Mammary epithelial cell (primary cell): ENCODE measurements around the gene FRS2.

Experiments used
- EZH2 ChIP-seq: IDR thresholded peaks from 2 replicates; pipeline ENCODE4 v1.6.1; 2012; ENCODE audit warnings: low read length, inconsistent platforms, borderline replicate concordance
- TF ChIP-seq, protein P1 (sequence below), 2 donors: IDR thresholded peaks in 1 of 2; conservative IDR thresholded peaks in 1 of 2; 2 replicates each; pipeline ENCODE4 v1.5.1; 2011 to 2012; ENCODE audit warnings: inconsistent platforms in 2 of 2, low read length in 2 of 2, mild to moderate bottlenecking in 2 of 2, control low read depth in 1 of 2, low read depth in 1 of 2; ENCODE audit not compliant: insufficient read depth in 1 of 2; ENCODE audit errors: extremely low read depth in 1 of 2

GRCh38 chr12:69440886-69441285, 29.3 kb upstream of the FRS2 start:
- TF ChIP-seq, protein P1, sequence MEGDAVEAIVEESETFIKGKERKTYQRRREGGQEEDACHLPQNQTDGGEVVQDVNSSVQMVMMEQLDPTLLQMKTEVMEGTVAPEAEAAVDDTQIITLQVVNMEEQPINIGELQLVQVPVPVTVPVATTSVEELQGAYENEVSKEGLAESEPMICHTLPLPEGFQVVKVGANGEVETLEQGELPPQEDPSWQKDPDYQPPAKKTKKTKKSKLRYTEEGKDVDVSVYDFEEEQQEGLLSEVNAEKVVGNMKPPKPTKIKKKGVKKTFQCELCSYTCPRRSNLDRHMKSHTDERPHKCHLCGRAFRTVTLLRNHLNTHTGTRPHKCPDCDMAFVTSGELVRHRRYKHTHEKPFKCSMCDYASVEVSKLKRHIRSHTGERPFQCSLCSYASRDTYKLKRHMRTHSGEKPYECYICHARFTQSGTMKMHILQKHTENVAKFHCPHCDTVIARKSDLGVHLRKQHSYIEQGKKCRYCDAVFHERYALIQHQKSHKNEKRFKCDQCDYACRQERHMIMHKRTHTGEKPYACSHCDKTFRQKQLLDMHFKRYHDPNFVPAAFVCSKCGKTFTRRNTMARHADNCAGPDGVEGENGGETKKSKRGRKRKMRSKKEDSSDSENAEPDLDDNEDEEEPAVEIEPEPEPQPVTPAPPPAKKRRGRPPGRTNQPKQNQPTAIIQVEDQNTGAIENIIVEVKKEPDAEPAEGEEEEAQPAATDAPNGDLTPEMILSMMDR (conservative IDR thresholded peaks at IDR 0.05 in 1 of 2, IDR thresholded peaks at IDR 0.05 in 1 of 2; ENCODE audit: extremely low read depth in 1 of 2, insufficient read depth in 1 of 2, low read depth in 1 of 2, low read length in 2 of 2), result no peak
- TF ChIP-seq EZH2, result no peak
